ENCODE results near the gene CFAP61. TPM values are rescaled to one million over a fixed set of nuclear protein-coding genes. Genes with fewer than 3 reads are reported as not detected.

The CFAP61 gene
- total RNA-seq, 4 donors from 2014 or later, result 0.34 to 1.6 (median 1.1) TPM

DNA sequence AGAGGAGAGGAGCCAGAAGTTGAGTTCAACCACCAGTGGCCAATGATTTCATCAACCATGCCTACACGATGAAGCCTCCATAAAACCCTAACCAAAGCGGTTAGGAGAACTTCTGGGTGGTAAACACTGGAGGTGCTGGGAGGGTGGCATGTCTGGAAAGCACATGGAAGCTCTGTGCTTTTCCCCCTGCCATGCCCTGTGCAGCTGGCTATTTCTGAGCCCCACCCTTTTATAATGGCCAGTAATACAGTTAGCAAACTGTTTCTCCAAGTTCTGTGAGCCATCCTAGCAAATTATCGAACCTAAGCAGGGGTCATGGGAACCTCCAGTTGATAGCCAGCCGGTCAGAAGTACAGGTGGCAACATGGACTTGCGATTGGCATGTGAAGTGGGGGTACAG lies 167.8 kb downstream of the CFAP61 start:
- DNase-seq, result no peak
- 92 to 94% methylated on average over 5 of the region's 5 CpGs for WGBS, 2 donors
- intact Hi-C loops (cut with DNase I), result no loop called here
- Histone ChIP-seq H3K27me3 (no peaks in the 10 kb centered on the region), H3K4me1 (peaks cover 0 to 9% of the 10 kb centered on the region in 2 donors), H3K4me3 (replicated peaks in 1 of 3) (no peak overlapping the region), H3K27ac (no peak overlapping the region), H3K9me3 (no peaks in the 10 kb centered on the region), H3K36me3 (no peaks in the 10 kb centered on the region)
- TF ChIP-seq POLR2A (IDR thresholded peaks at IDR 0.05) (no peak), CTCF (IDR thresholded peaks at IDR 0.05) (no peak)

- Histone ChIP-seq H3K36me3 (no peaks in the 10 kb centered on the region), H3K27ac (no peak overlapping the region), H3K27me3 (no peaks in the 10 kb centered on the region), H3K4me1 (no peaks in the 10 kb centered on the region), H3K9me3 (no peaks in the 10 kb centered on the region), H3K4me3 (replicated peaks in 1 of 3) (no peak overlapping the region)
- intact Hi-C loops (cut with DNase I), result no loop called here
- no peak for DNase-seq
- WGBS, 2 donors, result 85 to 87% methylated on average over 5 of the region's 5 CpGs
- TF ChIP-seq CTCF (IDR thresholded peaks at IDR 0.05) (no peak), POLR2A (IDR thresholded peaks at IDR 0.05) (no peak)
These were observed 171.6 kb downstream of the CFAP61 start for GRCh38 chr20:20223981-20224380.

DNA sequence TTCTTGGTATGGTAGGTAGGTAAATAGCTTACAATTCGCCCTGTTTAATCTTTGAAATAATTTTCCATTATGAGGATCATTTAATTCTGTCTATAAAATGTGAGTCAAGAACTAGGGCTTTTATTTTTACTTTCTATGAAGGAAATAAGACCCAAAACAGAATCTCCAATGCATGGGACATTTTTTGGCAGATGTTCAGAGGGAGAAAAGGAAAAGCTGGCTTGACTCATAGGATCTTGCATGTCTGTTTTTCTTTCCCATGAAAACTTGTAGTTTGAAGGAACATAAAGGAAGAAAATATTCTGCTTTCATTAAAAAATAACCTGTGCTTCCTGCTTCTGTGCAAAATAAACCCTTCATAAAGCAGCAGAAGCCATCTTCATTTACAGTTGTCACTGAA lies 172.5 kb downstream of the CFAP61 start:
- no peaks in the 10 kb centered on the region for H3K36me3 ChIP-seq
- no peaks in the 10 kb centered on the region for H3K9me3 ChIP-seq

GRCh38 chr20:20225325-20226043 lies 173.2 kb downstream of the CFAP61 start:
- no peaks in the 10 kb centered on the region for H3K9me3 ChIP-seq
- DNase-seq, result no peak
- H3K36me3 ChIP-seq, result no peaks in the 10 kb centered on the region
- intact Hi-C loops (cut with DNase I), result no loop called here
- no peak overlapping the region for H3K4me3 ChIP-seq (replicated peaks in 1 of 3)
- no peak overlapping the region for H3K27ac ChIP-seq
- H3K4me1 ChIP-seq, result no peaks in the 10 kb centered on the region
- no peak for TF ChIP-seq CTCF (IDR thresholded peaks at IDR 0.05)
- TF ChIP-seq POLR2A (IDR thresholded peaks at IDR 0.05), result no peak
- H3K27me3 ChIP-seq, result no peaks in the 10 kb centered on the region
- 71 to 74% methylated on average over 6 of the region's 6 CpGs for WGBS, 2 donors

More for the DNA sequence above, 172.5 kb downstream of the CFAP61 start:
- intact Hi-C loops (cut with DNase I), result no loop called here
- TF ChIP-seq POLR2A (IDR thresholded peaks at IDR 0.05) (no peak), CTCF (IDR thresholded peaks at IDR 0.05) (no peak)
- Histone ChIP-seq H3K4me3 (replicated peaks in 1 of 3) (no peak overlapping the region), H3K4me1 (no peaks in the 10 kb centered on the region), H3K27me3 (no peaks in the 10 kb centered on the region), H3K27ac (no peak overlapping the region)
- DNase-seq, result no peak
- WGBS, 2 donors, result 72 to 87% methylated on average over 1 of the region's 1 CpG

GRCh38 chr20:20226554-20226953 lies 174.2 kb downstream of the CFAP61 start:
- Histone ChIP-seq H3K4me3 (replicated peaks in 1 of 3) (no peak overlapping the region), H3K27ac (no peak overlapping the region), H3K36me3 (no peaks in the 10 kb centered on the region), H3K27me3 (no peaks in the 10 kb centered on the region), H3K4me1 (no peaks in the 10 kb centered on the region), H3K9me3 (no peaks in the 10 kb centered on the region)
- intact Hi-C loops (cut with DNase I), result no loop called here
- 81 to 86% methylated on average over 6 of the region's 6 CpGs for WGBS, 2 donors
- no peak for DNase-seq
- no peak for TF ChIP-seq POLR2A (IDR thresholded peaks at IDR 0.05)
- no peak for TF ChIP-seq CTCF (IDR thresholded peaks at IDR 0.05)

Measured in thyroid gland (tissue), 4 donors.